C4-2B (cell line): ENCODE data around the gene NAT16.

Experiments used
- ZFX ChIP-seq: fragments of 450-650 bp; IDR thresholded peaks from 2 replicates; pipeline ENCODE4 v1.6.1; 2017
- TF ChIP-seq, protein P1 (sequence below): fragments of 450-650 bp; conservative IDR thresholded peaks from 2 replicates; pipeline ENCODE4 v1.5.1; 2017; ENCODE audit warnings: mild to moderate bottlenecking

DNA sequence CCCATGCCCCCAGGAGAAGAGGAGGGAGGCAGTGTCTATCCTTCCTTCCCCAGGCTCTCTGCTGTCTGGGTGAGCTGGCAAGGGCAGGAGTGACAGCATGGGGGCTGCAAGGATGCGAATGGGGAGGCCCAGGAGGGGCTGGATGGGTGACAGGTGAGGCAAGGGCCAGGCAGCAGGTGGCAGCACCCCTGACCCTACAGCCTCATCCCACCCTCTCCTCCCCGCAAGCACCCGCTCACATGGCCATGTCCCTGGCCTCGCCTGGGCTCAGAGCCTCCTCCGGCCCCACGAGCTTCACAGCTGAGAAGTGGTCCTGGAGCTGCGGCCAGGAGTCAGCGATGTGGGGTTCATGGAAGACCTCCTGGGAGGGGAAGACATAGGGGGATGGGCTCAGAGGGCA, 31.9 kb upstream of the NAT16 start:
- TF ChIP-seq, protein P1, sequence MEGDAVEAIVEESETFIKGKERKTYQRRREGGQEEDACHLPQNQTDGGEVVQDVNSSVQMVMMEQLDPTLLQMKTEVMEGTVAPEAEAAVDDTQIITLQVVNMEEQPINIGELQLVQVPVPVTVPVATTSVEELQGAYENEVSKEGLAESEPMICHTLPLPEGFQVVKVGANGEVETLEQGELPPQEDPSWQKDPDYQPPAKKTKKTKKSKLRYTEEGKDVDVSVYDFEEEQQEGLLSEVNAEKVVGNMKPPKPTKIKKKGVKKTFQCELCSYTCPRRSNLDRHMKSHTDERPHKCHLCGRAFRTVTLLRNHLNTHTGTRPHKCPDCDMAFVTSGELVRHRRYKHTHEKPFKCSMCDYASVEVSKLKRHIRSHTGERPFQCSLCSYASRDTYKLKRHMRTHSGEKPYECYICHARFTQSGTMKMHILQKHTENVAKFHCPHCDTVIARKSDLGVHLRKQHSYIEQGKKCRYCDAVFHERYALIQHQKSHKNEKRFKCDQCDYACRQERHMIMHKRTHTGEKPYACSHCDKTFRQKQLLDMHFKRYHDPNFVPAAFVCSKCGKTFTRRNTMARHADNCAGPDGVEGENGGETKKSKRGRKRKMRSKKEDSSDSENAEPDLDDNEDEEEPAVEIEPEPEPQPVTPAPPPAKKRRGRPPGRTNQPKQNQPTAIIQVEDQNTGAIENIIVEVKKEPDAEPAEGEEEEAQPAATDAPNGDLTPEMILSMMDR: no peak
- TF ChIP-seq ZFX: no peak
